H1 (cell line): ENCODE results near the gene RBCK1. TPM values are rescaled to one million over a fixed set of nuclear protein-coding genes. Genes with fewer than 3 reads are reported as not detected.

ENCODE experiments used
- CTCF ChIA-PET: fragments of 300-600 bp; sonication (Branson Sonifier 250); formaldehyde crosslinking; loops from one replicate; lab custom pipeline; 2021; ENCODE audit not compliant: partially characterized antibody; lab: Charles Lee
- POLR2A ChIA-PET: fragments of 300-600 bp; sonication (Branson Sonifier 250); formaldehyde crosslinking; loops from one replicate; lab custom pipeline; 2021; ENCODE audit warnings: inconsistent platforms; ENCODE audit not compliant: partially characterized antibody; lab: Charles Lee
- DNase-seq, 2 experiments: peaks; one replicate each; pipeline versions ENCODE4 v3.0.0 to v3.0.0-alpha.2; 2010 to 2022; ENCODE audit warnings: low spot score in 2 of 2, low read depth in 1 of 2, mixed read lengths in 1 of 2
- FAIRE-seq: peaks from 2 replicates; lab custom pipeline; 2011; peaks lifted over from hg19 to GRCh38; lab: Jason Lieb, UNC
- H2AFZ ChIP-seq: 2 replicates; pipeline ENCODE4 v1.8.1; 2012; ENCODE audit warnings: low read length, inconsistent platforms
- H2AK5ac ChIP-seq: 2 replicates; pipeline ENCODE4 v1.6.1; 2013; ENCODE audit warnings: low read depth, low read length
- H2BK120ac ChIP-seq: replicated peaks from 2 replicates; pipeline ENCODE3; 2013; ENCODE audit warnings: low read depth, low read length, inconsistent platforms
- H2BK12ac ChIP-seq: 2 replicates; pipeline ENCODE4 v1.6.1; 2013; ENCODE audit warnings: low read depth, low read length
- H2BK15ac ChIP-seq: 2 replicates; pipeline ENCODE4 v1.6.1; 2013; ENCODE audit warnings: low read length
- H2BK20ac ChIP-seq: 2 replicates; pipeline ENCODE4 v1.6.1; 2013; ENCODE audit warnings: low read length
- H2BK5ac ChIP-seq: 2 replicates; pipeline ENCODE4 v1.6.1; 2013; ENCODE audit warnings: low read depth, low read length
- H3K14ac ChIP-seq: 2 replicates; pipeline ENCODE4 v1.6.1; 2013; ENCODE audit warnings: inconsistent platforms; ENCODE audit not compliant: insufficient read length
- H3K18ac ChIP-seq: 2 replicates; pipeline ENCODE4 v1.6.1; 2013; ENCODE audit warnings: low read length; ENCODE audit errors: extremely low read depth
- H3K23ac ChIP-seq: 2 replicates; pipeline ENCODE4 v1.6.1; 2013; ENCODE audit warnings: inconsistent platforms; ENCODE audit not compliant: insufficient read length
- H3K23me2 ChIP-seq: 2 replicates; pipeline ENCODE4 v1.6.1; 2013; ENCODE audit warnings: low read depth, low read length
- H3K27ac ChIP-seq: 2 replicates; pipeline ENCODE4 v1.6.1; 2011; ENCODE audit warnings: low read depth, low read length, inconsistent platforms
- H3K27me3 ChIP-seq, 4 experiments: replicated peaks in 1 of 4; 1 replicate in 1 of 4; 2 replicates in 3 of 4; pipeline versions ENCODE4 v1.6.1 to v1.8.1; 2011 to 2013; ENCODE audit warnings: low read length in 3 of 4, mild to moderate bottlenecking in 3 of 4, inconsistent platforms in 2 of 4, mixed read lengths in 2 of 4, moderate library complexity in 1 of 4; ENCODE audit not compliant: control insufficient read depth in 3 of 4, insufficient read depth in 3 of 4; ENCODE audit errors: extremely low read depth in 1 of 4
- H3K36me3 ChIP-seq, 4 experiments: 2 replicates each; pipeline versions ENCODE4 v1.6.1 to v1.8.1; 2011 to 2013; ENCODE audit warnings: mild to moderate bottlenecking in 4 of 4, low read length in 3 of 4, moderate library complexity in 2 of 4, control low read depth in 1 of 4, inconsistent platforms in 1 of 4; ENCODE audit not compliant: insufficient read depth in 4 of 4, control insufficient read depth in 2 of 4
- H3K4ac ChIP-seq: replicated peaks from 2 replicates; pipeline ENCODE3; 2013; ENCODE audit warnings: low read length, low read depth, mixed read lengths, inconsistent platforms; ENCODE audit not compliant: insufficient read length
- H3K4me1 ChIP-seq, 4 experiments: replicated peaks in 1 of 4; 1 replicate in 1 of 4; 2 replicates in 3 of 4; pipeline versions ENCODE4 v1.6.1 to v1.8.1; 2011 to 2013; ENCODE audit warnings: low read length in 3 of 4, inconsistent platforms in 2 of 4, mixed read lengths in 1 of 4; ENCODE audit not compliant: insufficient read depth in 4 of 4, control insufficient read depth in 3 of 4
- H3K4me2 ChIP-seq, 2 experiments: 2 replicates each; pipeline versions ENCODE4 v1.6.1 to v1.8.1; 2011 to 2013; ENCODE audit warnings: low read depth in 2 of 2, low read length in 2 of 2, control low read depth in 1 of 2, inconsistent platforms in 1 of 2, mild to moderate bottlenecking in 1 of 2; ENCODE audit not compliant: insufficient read depth in 1 of 2
- H3K4me3 ChIP-seq, 4 experiments: fragments of 200-600, 300-600 bp in 1 of 4; sonication (generic), shearing (Covaris generic), sonication (Bioruptor Twin) in 1 of 4; 2 replicates each; pipeline versions ENCODE4 v1.5.1 to v1.8.1; 2011 to 2016; ENCODE audit warnings: low read length in 4 of 4, low read depth in 3 of 4, control low read depth in 2 of 4, inconsistent platforms in 2 of 4, mild to moderate bottlenecking in 2 of 4, mixed read lengths in 1 of 4, moderate library complexity in 1 of 4; ENCODE audit not compliant: insufficient read depth in 2 of 4; ENCODE audit errors: extremely low read depth in 1 of 4
- H3K56ac ChIP-seq: replicated peaks from 2 replicates; pipeline ENCODE3; 2013; ENCODE audit warnings: low read depth, mild to moderate bottlenecking, mixed read lengths, low read length, inconsistent platforms; ENCODE audit not compliant: insufficient read length
- H3K79me1 ChIP-seq: 2 replicates; pipeline ENCODE4 v1.6.1; 2013; ENCODE audit warnings: low read depth, low read length, control low read depth
- H3K79me2 ChIP-seq, 2 experiments: 2 replicates each; pipeline versions ENCODE4 v1.6.1 to v1.8.1; 2012 to 2013; ENCODE audit warnings: low read length in 2 of 2, mild to moderate bottlenecking in 2 of 2, inconsistent platforms in 1 of 2; ENCODE audit not compliant: insufficient read depth in 2 of 2, control insufficient read depth in 1 of 2
- H3K9ac ChIP-seq, 4 experiments: replicated peaks in 1 of 4; 1 replicate in 1 of 4; 2 replicates in 3 of 4; pipeline versions ENCODE4 v1.6.1 to v1.8.1; 2011 to 2013; ENCODE audit warnings: low read depth in 3 of 4, low read length in 3 of 4, control low read depth in 2 of 4, mild to moderate bottlenecking in 2 of 4, moderate library complexity in 2 of 4, inconsistent platforms in 1 of 4; ENCODE audit errors: extremely low read depth in 1 of 4
- H3K9me3 ChIP-seq, 2 experiments: 2 replicates each; pipeline versions ENCODE4 v1.6.1 to v1.8.1; 2012 to 2013; ENCODE audit warnings: mild to moderate bottlenecking in 2 of 2, moderate library complexity in 2 of 2, control low read depth in 1 of 2, inconsistent platforms in 1 of 2, low read depth in 1 of 2, low read length in 1 of 2, mixed read lengths in 1 of 2; ENCODE audit not compliant: insufficient read depth in 2 of 2
- H4K20me1 ChIP-seq, 2 experiments: replicated peaks in 1 of 2; 2 replicates each; pipeline versions ENCODE3 to v1.8.1; 2011 to 2013; ENCODE audit warnings: inconsistent platforms in 2 of 2, low read length in 2 of 2, mild to moderate bottlenecking in 1 of 2; ENCODE audit not compliant: insufficient read depth in 2 of 2, control insufficient read depth in 1 of 2
- H4K5ac ChIP-seq: 2 replicates; pipeline ENCODE4 v1.6.1; 2013; ENCODE audit warnings: low read length, low read depth, mixed read lengths, inconsistent platforms; ENCODE audit not compliant: insufficient read length
- H4K8ac ChIP-seq: 2 replicates; pipeline ENCODE4 v1.8.0; 2013; ENCODE audit warnings: mild to moderate bottlenecking, moderate library complexity, low read length, inconsistent platforms; ENCODE audit not compliant: insufficient read depth; ENCODE audit errors: extremely low read depth
- H4K91ac ChIP-seq: replicated peaks from 2 replicates; pipeline ENCODE3; 2013; ENCODE audit warnings: low read length, mixed read lengths, inconsistent platforms; ENCODE audit not compliant: insufficient read length
- BRCA1 ChIP-seq: IDR thresholded peaks from 2 replicates; pipeline ENCODE4 v1.6.1; 2012; ENCODE audit warnings: low read depth, low read length, improper control_type of control experiment
- CEBPB ChIP-seq: IDR thresholded peaks from 2 replicates; pipeline ENCODE4 v1.6.1; 2012; ENCODE audit warnings: low read depth, low read length
- CREB1 ChIP-seq: IDR thresholded peaks from 2 replicates; pipeline ENCODE4 v1.6.1; 2012; ENCODE audit warnings: inconsistent platforms
- HDAC2 ChIP-seq, 2 experiments: fragments of 300-600 bp in 1 of 2; sonication (generic) in 1 of 2; IDR thresholded peaks; 2 replicates each; pipeline ENCODE4 v1.6.1; 2011 to 2012; ENCODE audit warnings: low read depth in 2 of 2, low read length in 2 of 2, mild to moderate bottlenecking in 2 of 2, moderate library complexity in 2 of 2, borderline replicate concordance in 1 of 2, inconsistent platforms in 1 of 2
- KDM4A ChIP-seq: IDR thresholded peaks from one replicate; pipeline ENCODE4 v1.7.1; 2012; ENCODE audit warnings: low read depth, mild to moderate bottlenecking, moderate library complexity, low read length, inconsistent platforms; ENCODE audit not compliant: severe bottlenecking
- POLR2A ChIP-seq, 2 experiments: IDR thresholded peaks; 1 replicate in 1 of 2; 2 replicates in 1 of 2; pipeline ENCODE4 v1.6.1; 2011; ENCODE audit warnings: low read depth in 2 of 2, low read length in 2 of 2, mild to moderate bottlenecking in 2 of 2; ENCODE audit errors: control extremely low read depth in 1 of 2
- RNF2 ChIP-seq: fragments of 200-900, 300-1000 bp; sonication (generic); IDR thresholded peaks from 2 replicates; pipeline ENCODE4 v1.7.1; 2016; ENCODE audit warnings: borderline replicate concordance, low read depth, mild to moderate bottlenecking, antibody characterized with exemption, low read length; ENCODE audit not compliant: poor library complexity, severe bottlenecking; ENCODE audit errors: missing control alignments
- SP2 ChIP-seq: IDR thresholded peaks from 2 replicates; pipeline ENCODE4 v1.6.1; 2012; ENCODE audit warnings: mild to moderate bottlenecking, low read length, inconsistent platforms
- SP4 ChIP-seq: IDR thresholded peaks from 2 replicates; pipeline ENCODE4 v1.6.1; 2012; ENCODE audit warnings: low read length, inconsistent platforms
- TAF1 ChIP-seq: IDR thresholded peaks from 2 replicates; pipeline ENCODE4 v1.6.1; 2011; ENCODE audit warnings: mild to moderate bottlenecking, low read depth, low read length
- TAF7 ChIP-seq: optimal IDR thresholded peaks from 2 replicates; pipeline ENCODE3; 2011; ENCODE audit warnings: low read depth, mild to moderate bottlenecking, inconsistent platforms, low read length, moderate library complexity, borderline replicate concordance
- TBP ChIP-seq: IDR thresholded peaks from 2 replicates; pipeline ENCODE4 v1.6.1; 2011; ENCODE audit warnings: low read depth, low read length, improper control_type of control experiment
- TCF12 ChIP-seq: IDR thresholded peaks from 2 replicates; pipeline ENCODE4 v1.6.1; 2011; ENCODE audit warnings: low read depth, mild to moderate bottlenecking, low read length
- WGBS, 2 experiments: shearing (Covaris generic) in 1 of 2; methylation state at CpG; one replicate each; pipeline versions ENCODE4 v1.1.6 to v1.1.7; 2013 to 2015; ENCODE audit warnings: low lambda C conversion rate in 2 of 2, mixed read lengths in 2 of 2, inconsistent platforms in 1 of 2, low coverage in 1 of 2, missing lambda C conversion rate in 1 of 2; ENCODE audit not compliant: insufficient replicate concordance in 2 of 2, insufficient coverage in 1 of 2, insufficient read length in 1 of 2; ENCODE audit errors: extremely low coverage in 1 of 2, missing lambda C conversion rate in 1 of 2; 5-methylcytosine and 5-hydroxymethylcytosine counted together
- polyA plus RNA-seq, 7 experiments: library from polyadenylated mRNA; depleted of rRNA in 3 of 7; stranded (reverse) in 5 of 7; unstranded in 2 of 7; fragments of >200 nt in 5 of 7; fragments of 200-250 nt in 2 of 7; gene quantifications; 1 replicate in 5 of 7; 2 replicates in 1 of 7; 4 replicates in 1 of 7; pipeline versions ENCODE4 v1.2.1 to v1.2.3, GENCODE V29; 2011 to 2013; ENCODE audit warnings: missing spikeins in 2 of 7, mixed read lengths in 2 of 7
- total RNA-seq: library from RNA; stranded (reverse); fragmentation: NEBNext Ultra II Directional; extraction: Animal tissue kit (Norgen Biotek cat#: 25700); gene quantifications from 2 replicates; pipeline ENCODE4 v1.2.1, GENCODE V29; 2021
- TF ChIP-seq, protein P1 (sequence below): IDR thresholded peaks from 2 replicates; pipeline ENCODE4 v1.6.1; 2012; ENCODE audit warnings: inconsistent platforms

Gene RBCK1
- total and polyA plus RNA-seq, 2 of the 8 experiments (the other 6 are each of a cell fraction or from before 2014, with no cell fraction given), result 43.1 to 54.7 TPM

DNA sequence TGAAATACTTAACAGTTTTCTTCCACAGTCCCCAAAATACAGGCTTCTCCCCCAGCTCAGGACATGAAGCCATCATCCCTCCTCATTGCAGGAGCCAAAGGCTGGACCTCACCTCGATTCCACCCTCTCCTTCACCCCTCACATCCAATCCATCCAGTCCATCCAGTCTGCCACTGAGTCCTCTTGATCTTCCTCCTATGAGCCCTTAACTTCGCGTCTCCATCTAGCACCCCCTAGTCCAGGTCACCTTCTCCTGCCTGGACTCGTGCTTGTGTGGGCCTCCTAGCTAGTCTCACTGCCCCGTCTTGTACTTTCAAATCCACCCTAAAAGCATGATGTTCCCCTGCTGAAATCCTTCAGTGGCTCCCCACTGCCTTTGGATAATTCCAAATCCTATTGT is 24.2 kb upstream of the RBCK1 start:
- H2BK15ac ChIP-seq, result no peak overlapping the region
- no peak overlapping the region for H3K4me3 ChIP-seq
- no peak overlapping the region for H4K91ac ChIP-seq
- H2BK120ac ChIP-seq, result no peak overlapping the region
- no peak overlapping the region for H3K9ac ChIP-seq
- ChIA-PET CTCF (interaction anchor here (0.9 to 4.3 kb wide), 3 partner anchors 17 to 48 kb away, joined by 3 to 18 read pairs (median 3); no protein-coding TSS in a partner anchor), POLR2A (interaction anchor here (0.9 to 15.2 kb wide), 7 partner anchors 15 to 160 kb away, joined by 3 to 263 read pairs (median 6); partner anchors contain the start of gene CSNK2A1)
- H4K5ac ChIP-seq, result no peak overlapping the region
- peak overlapping the region in 1 of 2 experiments; percentile 61; a peak in 1 of 4 replicates for H3K4me2 ChIP-seq
- peaks cover 0 to 15% (median 8%) of the 10 kb centered on the region in 4 experiments; a peak in 5 of 7 replicates for H3K27me3 ChIP-seq
- H3K9me3 ChIP-seq, result no peaks in the 10 kb centered on the region
- H2BK12ac ChIP-seq, result no peak overlapping the region
- H4K8ac ChIP-seq, result no peak overlapping the region
- H3K56ac ChIP-seq, result no peak overlapping the region
- H3K4me1 ChIP-seq, result peaks cover 0 to 7% (median 1%) of the 10 kb centered on the region in 4 experiments; a peak in 3 of 7 replicates
- no peak overlapping the region for H3K4ac ChIP-seq
- H3K79me1 ChIP-seq, result no peaks in the 10 kb centered on the region; the same call in 1 of the 2 replicates
- peaks cover 7% of the 10 kb centered on the region; the same call in 1 of the 2 replicates for H3K23me2 ChIP-seq
- H4K20me1 ChIP-seq, result peaks cover 3 to 9% of the 10 kb centered on the region in 2 experiments
- no peak overlapping the region for H3K27ac ChIP-seq
- no peak overlapping the region for H2BK20ac ChIP-seq
- FAIRE-seq (no peak), DNase-seq (no peak)
- H3K36me3 ChIP-seq, result peaks cover 0 to 8% (median 0%) of the 10 kb centered on the region in 4 experiments; a peak in 3 of 8 replicates
- no peak overlapping the region for H3K23ac ChIP-seq
- H2AK5ac ChIP-seq, result no peak overlapping the region
- H2BK5ac ChIP-seq, result no peak overlapping the region
- 89% methylated on average over 5 of the region's 5 CpGs; no CpG with 5 or more reads in 1 of the 2 experiments for whole genome bisulfite sequencing, 2 experiments
- H3K14ac ChIP-seq, result no peak overlapping the region
- peaks cover 0 to 3% of the 10 kb centered on the region in 2 experiments; a peak in 1 of 4 replicates for H3K79me2 ChIP-seq
- no peak overlapping the region for H2AFZ ChIP-seq
- H3K18ac ChIP-seq, result no peak overlapping the region
- TF ChIP-seq, protein P1, sequence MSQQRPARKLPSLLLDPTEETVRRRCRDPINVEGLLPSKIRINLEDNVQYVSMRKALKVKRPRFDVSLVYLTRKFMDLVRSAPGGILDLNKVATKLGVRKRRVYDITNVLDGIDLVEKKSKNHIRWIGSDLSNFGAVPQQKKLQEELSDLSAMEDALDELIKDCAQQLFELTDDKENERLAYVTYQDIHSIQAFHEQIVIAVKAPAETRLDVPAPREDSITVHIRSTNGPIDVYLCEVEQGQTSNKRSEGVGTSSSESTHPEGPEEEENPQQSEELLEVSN, result no peak
- TF ChIP-seq POLR2A (IDR thresholded peaks at IDR 0.05; ENCODE audit: control extremely low read depth in 1 of 2, low read depth in 2 of 2, low read length in 2 of 2), result no peak
- TF ChIP-seq SP4, result no peak
- TF ChIP-seq TAF7, result no peak
- no peak for TF ChIP-seq TBP
- TF ChIP-seq TCF12, result no peak
- TF ChIP-seq CEBPB, result no peak
- no peak for TF ChIP-seq KDM4A
- no peak for TF ChIP-seq RNF2
- TF ChIP-seq HDAC2 (IDR thresholded peaks at IDR 0.05; ENCODE audit: borderline replicate concordance in 1 of 2, low read depth in 2 of 2, low read length in 2 of 2), result no peak
- no peak for TF ChIP-seq BRCA1
- TF ChIP-seq CREB1, result no peak
- TF ChIP-seq SP2, result no peak
- no peak for TF ChIP-seq TAF1
